ENCODE data around the gene KCNQ2. TPM values are rescaled to one million over a fixed set of nuclear protein-coding genes. Genes with fewer than 3 reads are reported as not detected.

Gene KCNQ2
- total RNA-seq, 1 experiment from 2014 or later: 6.2 TPM

DNA sequence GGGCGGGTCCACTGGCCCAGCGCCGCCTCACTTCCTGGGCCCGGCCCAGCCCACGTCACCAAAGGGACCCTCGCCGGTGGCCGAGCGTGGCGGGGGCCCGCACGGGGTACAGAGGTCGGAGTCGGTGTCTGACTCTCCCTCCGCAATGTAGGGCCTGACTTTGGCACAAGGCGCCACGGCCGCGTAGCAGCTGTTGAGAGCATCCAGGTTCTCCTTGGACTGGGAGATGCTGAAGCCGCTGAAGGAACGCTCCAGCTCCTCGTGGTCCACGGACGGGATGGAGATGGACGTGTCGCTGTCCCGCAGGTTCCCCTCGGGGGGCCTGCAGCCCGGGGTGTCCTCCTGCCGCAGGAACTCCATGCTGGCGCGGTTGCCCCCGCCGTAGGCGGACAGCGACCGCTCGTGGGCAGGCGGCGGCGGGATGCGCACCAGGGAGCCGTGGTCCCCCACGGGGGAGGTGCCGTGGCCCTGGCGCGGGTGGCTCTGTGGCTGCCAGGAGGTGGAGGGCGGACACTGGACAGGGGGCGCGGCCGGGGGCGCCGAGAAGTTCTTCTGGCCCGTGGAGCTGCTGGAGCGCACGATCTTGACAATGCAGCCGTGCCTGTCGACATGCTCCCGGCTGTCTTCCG, 65.7 kb downstream of the KCNQ2 start:
- DNase-seq (ENCODE audit: low read depth, low spot score): no peak
- in situ Hi-C loops (cut with HindIII; ENCODE audit: low pct_unique_long_range_greater_than_20kb, low sequenced_read_pairs): no loop called here

DNA sequence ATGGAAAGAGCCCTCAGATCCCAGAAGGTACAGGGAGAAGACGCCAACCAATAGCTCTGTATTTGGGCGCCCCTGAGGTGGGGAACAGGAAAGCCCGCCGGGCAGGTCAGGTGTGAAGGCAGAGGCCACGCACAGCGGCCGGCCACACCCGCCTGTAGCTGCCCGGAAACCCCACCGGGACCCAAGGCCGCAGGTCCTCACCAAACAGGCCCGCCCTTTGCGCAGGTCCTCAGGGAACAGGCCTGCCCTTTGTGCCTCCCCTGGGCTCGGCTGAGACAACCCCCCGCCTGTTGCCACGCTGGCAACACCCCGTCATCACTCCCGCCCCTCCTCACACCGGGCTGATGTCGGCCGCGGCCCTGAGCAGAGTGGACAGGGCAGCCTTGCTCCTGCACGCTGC, 66.4 kb downstream of the KCNQ2 start:
- no peak for DNase-seq (ENCODE audit: low read depth, low spot score)
- in situ Hi-C loops (cut with HindIII; ENCODE audit: low pct_unique_long_range_greater_than_20kb, low sequenced_read_pairs): no loop called here

DNA sequence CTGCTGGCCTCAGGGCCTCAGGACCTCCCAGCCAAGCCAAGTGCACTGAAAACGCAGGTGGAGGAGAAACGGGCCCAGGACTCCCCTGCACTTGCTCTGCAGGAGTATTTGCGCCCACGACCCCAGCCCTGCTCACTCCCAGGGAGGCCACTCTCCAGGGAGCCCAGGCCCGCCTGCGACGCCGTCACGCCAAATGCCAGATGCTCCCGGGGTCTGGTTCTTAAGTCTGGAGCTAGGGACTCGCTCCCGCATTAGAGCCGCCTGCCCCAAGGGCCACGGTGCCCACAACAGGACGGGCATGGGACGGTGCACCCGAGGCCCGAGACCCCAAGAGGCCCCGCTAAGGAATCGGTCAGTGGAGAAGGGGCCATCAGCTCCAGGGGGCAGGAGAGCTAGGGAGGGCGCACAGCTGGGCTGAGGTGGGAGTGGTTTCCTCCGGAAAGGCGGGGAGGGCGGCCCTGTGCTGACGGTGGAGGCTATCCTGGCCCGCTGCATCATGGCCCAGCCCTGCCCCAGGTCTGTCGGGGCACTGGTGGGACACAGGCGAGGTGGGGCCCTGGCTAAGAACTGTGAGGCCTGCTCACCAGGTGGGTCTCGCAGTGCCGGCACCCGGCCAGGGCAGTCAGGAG, 67.2 kb downstream of the KCNQ2 start:
- in situ Hi-C loops (cut with HindIII; ENCODE audit: low pct_unique_long_range_greater_than_20kb, low sequenced_read_pairs): no loop called here
- no peak for DNase-seq (ENCODE audit: low read depth, low spot score)

DNA sequence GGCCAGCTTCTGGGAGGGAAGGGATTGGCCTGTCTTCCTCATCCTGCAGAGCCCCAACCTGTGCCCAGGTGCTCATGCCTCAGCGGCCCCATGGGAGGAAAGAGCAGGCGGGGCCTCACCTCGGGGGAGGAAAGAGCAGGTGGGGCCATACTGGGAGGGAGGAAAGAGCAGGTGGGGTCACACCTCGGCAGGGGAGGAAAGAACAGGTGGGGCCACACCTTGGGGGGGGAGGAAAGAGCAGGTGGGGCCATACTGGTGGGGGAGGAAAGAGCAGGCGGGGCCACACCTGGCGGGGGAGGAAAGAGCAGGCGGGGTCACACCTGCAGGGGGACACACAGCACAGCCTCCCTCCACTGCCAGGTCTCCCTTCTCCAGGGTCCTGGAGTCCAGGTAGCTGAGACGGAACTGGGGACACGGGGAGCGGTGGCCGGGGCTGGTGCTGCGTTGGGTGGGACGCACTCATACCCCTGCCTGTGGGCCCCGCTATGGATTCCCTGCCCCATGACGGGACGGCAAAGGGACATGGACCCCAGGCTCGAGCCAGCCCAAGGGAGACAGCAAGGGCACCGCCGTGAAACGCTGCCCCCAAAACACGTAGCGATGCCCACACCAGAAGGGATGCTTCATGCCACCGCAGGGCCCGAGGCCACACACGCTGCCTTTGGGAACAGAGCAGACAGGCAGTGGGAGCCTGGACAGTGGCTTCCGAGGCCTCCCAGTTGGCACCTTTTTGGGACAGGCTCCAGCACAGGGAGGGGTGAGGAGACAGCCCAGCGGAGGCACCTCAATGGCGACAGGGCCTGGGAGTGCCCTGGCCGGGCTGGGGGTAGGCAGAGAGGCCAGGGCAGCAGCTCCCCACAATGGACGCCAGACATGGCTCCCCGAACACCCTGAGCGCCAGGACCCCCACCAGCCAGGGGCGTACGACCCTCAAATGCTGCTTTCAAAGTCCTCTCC, 68.0 kb downstream of the KCNQ2 start:
- in situ Hi-C loops (cut with HindIII; ENCODE audit: low pct_unique_long_range_greater_than_20kb, low sequenced_read_pairs): no loop called here

DNA sequence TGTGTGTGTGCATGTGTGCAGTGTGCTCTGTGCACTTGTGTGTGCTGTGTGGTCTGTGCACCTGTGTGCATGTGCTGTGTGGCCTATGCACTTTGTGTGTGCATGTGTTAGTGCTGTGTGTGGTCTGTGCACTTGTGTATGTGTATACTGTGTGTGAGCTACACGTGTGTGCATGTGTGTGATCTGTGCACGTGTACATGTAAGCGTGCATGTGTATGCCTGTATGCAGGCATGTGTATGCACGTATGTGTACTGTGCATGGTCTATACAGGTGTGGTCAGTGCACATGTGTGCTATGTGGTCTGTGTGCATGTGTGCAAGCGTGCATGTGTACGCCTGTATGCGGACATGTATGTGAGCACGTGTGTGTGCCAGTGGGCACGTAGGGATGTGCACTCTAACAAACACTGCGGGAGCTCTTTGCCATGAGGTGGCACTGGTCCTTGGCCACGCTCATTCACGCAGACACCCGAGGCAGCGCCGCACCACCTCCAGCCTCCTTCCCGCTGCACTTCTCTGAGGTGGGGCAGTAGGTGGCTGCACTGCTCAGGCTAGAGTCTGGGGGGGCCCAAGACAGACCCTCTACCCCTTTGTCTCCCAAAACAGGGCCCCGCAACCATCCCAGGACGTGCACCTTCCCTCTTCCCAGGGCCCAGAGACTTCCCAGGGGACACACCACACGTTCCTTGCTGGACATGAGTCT, 68.9 kb downstream of the KCNQ2 start:
- in situ Hi-C loops (cut with HindIII; ENCODE audit: low pct_unique_long_range_greater_than_20kb, low sequenced_read_pairs): no loop called here
- no peak for DNase-seq (ENCODE audit: low read depth, low spot score)

More for the DNA sequence above, 68.0 kb downstream of the KCNQ2 start:
- no peak for DNase-seq (ENCODE audit: low read depth, low spot score)

DNA sequence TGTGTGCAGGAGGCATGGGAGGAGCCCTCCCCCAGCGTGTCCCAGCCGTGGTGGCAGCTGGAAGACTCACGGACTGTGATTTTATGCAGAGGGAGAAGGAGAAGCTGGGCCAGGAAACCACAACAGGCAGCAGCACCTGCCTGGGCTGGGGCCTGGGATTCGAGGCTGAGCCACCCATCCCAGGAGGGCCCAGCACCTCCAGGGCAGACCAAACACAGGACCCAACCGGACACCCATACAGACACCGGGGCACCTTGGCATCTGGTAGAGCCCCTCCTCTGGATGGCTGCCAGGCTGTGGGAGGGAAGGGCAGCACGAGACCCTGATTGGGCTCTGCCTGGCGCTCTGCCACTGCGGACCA, 69.6 kb downstream of the KCNQ2 start:
- no peak for DNase-seq (ENCODE audit: low read depth, low spot score)
- in situ Hi-C loops (cut with HindIII; ENCODE audit: low pct_unique_long_range_greater_than_20kb, low sequenced_read_pairs): no loop called here

DNA sequence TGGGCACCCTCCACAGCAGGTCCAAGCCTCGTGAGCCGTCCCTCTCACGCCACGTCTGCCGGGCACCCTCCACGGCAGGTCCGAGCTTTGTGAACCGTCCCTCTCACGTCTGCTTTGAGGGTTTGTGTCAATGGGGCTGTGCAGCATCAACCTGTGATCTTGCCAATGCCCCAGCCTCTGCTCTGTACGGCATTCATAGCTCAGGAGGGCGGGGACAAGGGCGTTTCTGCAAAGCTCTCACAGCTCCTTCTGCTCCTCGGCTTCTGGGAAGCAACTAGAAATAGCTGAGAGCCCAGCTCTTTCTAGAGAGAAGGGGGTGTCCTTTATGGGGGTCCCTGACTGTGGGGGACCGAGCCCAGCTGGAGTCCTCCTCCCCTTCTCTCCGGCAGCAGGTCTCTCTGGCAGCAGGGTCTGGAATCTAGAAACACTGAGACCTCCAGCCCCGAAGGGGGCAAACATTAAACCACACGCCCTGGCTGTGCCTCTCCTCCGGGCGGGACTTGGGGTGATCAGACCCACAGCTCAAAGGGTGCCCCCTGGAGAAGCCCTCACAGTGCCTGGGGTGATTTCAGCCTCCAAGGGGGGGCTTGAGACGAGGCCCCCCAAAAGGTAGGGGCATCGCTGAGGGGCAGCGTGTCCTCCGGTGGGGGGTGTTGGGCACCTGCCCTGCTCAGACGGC, 70.1 kb downstream of the KCNQ2 start:
- peak; percentile 24 for DNase-seq (ENCODE audit: low read depth, low spot score)
- in situ Hi-C loops (cut with HindIII; ENCODE audit: low pct_unique_long_range_greater_than_20kb, low sequenced_read_pairs): no loop called here

DNA sequence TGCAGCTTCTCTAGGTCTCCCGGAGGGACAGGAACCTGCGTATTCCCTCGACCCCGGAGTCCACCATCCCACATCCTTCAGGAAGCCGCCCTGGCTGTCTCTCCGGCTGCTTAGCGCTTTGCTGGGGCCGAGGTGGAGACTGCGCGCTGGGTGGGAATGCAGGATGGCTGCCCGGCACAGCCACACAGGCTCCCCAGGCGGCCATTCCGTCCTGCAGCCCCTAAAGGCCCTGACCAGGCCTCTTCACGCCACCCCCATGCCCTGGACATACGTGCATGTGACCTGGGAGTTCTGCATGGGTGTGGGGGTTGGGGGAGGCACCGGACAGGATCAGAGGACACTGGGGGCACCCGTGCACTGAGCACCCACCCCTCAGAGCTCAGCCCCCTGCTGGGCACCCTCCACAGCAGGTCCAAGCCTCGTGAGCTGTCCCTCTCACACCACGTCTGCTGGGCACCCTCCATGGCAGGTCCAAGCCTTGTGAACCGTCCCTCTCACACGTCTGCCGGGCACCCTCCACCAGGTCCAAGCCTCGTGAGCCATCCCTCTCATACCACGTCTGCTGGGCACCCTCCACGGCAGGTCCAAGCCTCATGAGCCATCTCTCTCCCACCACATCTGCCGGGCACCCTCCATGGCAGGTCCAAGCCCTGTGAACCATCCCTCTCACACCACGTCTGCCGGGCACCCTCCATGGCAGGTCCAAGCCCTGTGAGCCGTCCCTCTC, 70.9 kb downstream of the KCNQ2 start:
- in situ Hi-C loops (cut with HindIII; ENCODE audit: low pct_unique_long_range_greater_than_20kb, low sequenced_read_pairs): no loop called here
- DNase-seq (ENCODE audit: low read depth, low spot score): no peak

DNA sequence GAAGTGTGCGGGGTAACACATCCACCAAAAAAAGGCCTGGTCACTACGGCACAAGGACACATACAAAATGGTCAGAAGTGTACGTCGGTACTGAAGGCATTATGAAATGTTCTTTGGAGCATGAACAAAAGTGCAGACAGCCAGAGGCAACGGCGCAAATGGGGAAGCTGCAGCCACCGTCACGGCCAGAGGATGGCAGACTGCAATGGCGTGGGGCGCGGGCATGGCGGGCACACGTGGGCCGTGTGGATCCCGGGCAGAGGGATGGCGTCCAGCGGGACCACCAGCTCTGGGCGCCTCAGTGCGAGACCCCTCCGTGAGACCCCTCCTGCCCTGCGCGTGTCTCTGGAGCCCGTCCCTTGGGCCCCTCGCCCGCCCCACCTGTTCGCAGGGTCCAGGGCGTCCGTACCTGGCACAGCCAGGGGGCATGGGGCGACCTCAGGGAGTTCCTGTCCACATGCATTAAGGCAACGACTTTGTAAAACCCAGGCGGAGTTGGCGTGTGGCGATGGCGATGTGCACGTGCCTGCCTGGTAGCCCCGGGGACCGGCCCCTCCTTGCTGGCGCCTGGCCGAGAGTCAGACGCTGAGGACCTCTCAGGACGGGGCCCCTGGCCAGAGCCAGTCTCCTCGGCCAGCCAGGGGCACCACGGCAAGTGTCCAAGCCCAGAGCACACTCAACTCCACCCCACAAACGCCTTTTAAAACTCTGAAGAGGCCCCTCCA, 71.8 kb downstream of the KCNQ2 start:
- DNase-seq (ENCODE audit: low read depth, low spot score): no peak
- in situ Hi-C loops (cut with HindIII; ENCODE audit: low pct_unique_long_range_greater_than_20kb, low sequenced_read_pairs): no loop called here

DNA sequence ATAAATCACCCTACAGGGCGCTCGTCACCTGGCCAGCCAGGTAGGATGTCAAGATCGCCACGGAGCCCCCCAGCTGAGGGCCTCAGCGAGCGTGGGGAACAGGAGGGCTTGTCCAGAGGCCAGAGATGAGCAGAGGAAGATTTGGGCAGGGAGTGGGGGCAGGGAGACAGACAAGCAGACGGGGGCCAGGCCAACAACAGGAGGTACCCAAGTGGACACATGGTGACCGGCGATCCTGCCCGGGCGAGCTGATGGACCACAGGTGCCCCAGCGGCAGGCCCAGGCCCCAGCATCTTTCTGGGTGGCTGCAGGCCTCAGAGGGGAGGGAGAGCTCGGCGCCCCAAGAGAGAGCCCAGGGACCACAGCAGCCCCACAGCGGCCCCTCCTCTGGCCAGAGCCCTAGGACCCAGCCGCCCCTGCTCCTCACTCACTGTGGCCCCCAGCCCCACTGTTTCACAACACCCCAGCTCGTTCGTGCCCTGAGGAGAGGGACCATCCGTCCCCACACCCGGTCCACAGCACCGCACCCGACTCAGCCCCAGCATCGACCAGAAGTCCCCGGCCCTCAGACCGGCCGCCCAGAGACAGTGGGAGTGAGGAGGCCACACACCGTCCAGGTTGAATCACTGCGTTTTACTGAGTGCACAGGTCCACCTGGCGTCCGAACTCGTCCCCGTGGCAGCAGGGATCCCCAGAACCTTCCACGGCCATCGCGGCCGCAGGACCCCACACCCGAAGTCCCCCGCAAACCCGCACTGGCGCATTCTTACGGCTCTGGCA, 72.7 kb downstream of the KCNQ2 start:
- in situ Hi-C loops (cut with HindIII; ENCODE audit: low pct_unique_long_range_greater_than_20kb, low sequenced_read_pairs): no loop called here
- DNase-seq (ENCODE audit: low read depth, low spot score): no peak

DNA sequence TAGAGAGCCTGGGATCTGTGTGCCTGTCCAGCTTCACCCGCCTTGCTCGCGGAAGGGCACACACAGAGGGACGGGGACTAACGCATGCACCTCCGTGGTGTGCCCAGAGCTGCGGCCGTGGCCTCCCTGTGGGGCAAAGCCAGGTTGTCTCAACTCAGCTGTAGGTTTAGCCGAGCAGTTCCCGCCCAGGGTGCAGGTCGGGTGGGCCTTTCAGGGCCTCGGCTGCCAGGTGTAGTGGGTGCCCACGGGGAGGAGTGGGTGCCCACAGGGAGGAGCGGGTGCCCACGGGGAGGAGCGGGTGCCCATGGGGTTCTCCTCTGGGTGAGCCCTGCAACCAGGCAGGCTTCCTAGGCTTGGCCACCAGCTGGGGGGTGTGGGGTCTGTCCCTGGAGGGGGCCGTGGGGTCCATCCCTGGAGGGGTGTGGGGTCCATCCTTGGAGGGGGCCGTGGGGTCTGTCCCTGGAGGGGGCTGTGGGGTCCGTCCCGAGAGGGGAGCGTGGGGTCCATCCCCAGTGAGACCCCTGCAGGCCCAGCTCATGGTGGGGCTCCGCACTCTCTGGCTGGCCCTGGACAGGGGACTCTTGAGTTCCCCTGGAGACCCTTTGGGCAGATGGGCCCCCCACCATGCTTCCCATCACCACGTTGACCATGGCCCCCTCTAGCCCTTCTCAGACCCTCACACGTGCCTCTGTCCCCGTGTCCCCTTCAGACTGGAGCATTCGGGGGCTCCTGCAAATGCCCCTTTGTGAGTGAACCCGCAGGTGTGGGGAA, 73.5 kb downstream of the KCNQ2 start:
- in situ Hi-C loops (cut with HindIII; ENCODE audit: low pct_unique_long_range_greater_than_20kb, low sequenced_read_pairs): no loop called here
- DNase-seq (ENCODE audit: low read depth, low spot score): no peak

DNA sequence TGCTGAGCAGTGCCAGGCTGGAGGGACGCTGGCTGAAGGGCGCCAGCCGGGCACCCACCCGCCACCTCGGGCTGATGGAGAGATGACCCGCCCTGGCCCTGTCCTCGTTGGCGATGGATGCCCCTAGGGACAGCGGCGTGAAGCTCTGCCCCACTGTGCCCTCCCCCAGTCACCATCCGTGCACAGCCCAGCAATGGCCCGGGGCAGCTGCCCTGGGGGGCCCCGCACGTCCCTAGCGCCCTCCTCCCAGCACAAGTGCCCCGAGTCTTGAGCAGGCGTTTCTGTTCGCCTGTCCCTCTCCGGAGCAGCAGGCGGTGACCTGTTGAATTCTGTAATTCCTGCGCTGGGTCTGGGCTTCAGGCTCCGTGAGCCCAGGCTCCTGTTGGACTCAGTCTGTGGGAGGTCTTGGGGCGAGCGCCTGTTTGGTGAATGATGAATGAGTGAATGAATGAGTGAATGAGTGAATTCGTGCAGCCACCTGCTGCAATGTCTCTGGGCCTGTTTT, 74.5 kb downstream of the KCNQ2 start:
- no peak for DNase-seq (ENCODE audit: low read depth, low spot score)
- in situ Hi-C loops (cut with HindIII; ENCODE audit: low pct_unique_long_range_greater_than_20kb, low sequenced_read_pairs): no loop called here

DNA sequence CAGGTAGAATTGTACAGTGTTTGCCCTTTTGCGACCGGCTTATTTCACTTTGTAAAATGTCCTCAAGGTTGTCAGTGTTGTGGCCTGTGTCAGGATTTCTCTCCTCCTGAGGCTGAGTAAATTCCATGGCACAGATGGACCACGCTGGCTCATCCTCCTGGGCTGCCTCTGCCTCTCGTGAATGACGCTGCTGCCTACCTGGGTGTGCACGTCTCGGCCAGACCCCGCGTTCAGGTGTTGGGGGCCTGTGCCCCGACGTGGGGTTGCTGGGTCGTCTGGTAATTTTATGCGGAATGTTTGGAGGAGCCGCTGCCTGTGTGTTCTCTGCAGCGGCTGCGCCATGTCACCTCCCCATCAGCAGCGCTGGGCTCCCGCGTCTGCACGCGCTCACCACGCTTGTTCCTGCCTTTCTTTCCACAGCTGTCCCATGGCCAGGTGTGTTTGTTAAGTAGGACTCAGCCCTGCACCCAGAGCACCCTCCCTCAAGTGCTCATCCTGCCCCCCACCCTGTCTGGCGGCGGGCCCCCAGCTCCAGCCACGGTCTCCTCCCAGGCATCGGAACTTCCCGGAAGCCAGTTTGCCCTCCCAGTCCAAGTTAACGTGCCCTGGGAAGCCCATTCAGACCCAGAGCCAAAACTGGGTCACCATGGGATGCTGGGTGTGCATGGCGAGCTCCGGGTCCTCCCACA, 75.2 kb downstream of the KCNQ2 start:
- DNase-seq (ENCODE audit: low read depth, low spot score): no peak
- in situ Hi-C loops (cut with HindIII; ENCODE audit: low pct_unique_long_range_greater_than_20kb, low sequenced_read_pairs): no loop called here

DNA sequence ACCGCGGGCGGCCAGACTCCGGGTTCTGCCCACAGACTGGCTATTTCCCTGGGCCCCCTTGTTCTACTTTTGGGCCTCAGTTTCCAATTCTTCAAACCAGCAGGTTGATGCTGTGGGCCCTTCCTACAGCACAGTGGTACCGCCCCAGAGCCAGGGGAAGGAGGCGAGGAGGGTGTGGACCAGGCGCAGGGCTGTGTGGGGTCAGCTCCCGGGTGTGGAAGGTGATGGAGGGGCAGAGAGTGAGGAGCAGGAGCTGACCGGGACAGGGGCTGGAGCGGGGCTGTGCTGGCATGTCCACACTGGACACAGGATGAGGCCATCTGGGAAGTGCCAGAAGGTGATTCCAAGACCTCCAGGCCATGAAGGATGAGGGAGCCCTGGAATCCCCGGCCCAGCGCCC, 76.2 kb downstream of the KCNQ2 start:
- in situ Hi-C loops (cut with HindIII; ENCODE audit: low pct_unique_long_range_greater_than_20kb, low sequenced_read_pairs): no loop called here
- no peak for DNase-seq (ENCODE audit: low read depth, low spot score)
